CD4-positive, CD25-positive, alpha-beta regulatory T cell (primary cell): ENCODE data around the gene CAPZB. TPM values are rescaled to one million over a fixed set of nuclear protein-coding genes. Genes with fewer than 3 reads are reported as not detected.

Experiments
- ATAC-seq, 2 donors: fragments of 150-1000 bp; cut with Tn5 transposase; one replicate each; pipeline ENCODE4 v1.10.0; 2021; ENCODE audit warnings: low read depth in 2 of 2, moderate number of reproducible peaks in 2 of 2, moderate library complexity in 1 of 2
- DNase-seq, 3 donors: peaks; one replicate each; pipeline versions ENCODE4 v3.0.0 to v3.0.0-alpha.2; 2012 to 2022; ENCODE audit warnings: mixed read lengths in 1 of 3
- H3K27ac ChIP-seq: one replicate; pipeline ENCODE4 v1.7.0; 2013; ENCODE audit warnings: mild to moderate bottlenecking, low read length; ENCODE audit not compliant: insufficient read depth, poor library complexity, severe bottlenecking
- H3K27me3 ChIP-seq: one replicate; pipeline ENCODE4 v1.7.0; 2013; ENCODE audit warnings: low read length; ENCODE audit not compliant: control insufficient read depth, insufficient read depth
- H3K36me3 ChIP-seq: one replicate; pipeline ENCODE4 v1.7.0; 2013; ENCODE audit warnings: mild to moderate bottlenecking, low read length, moderate library complexity; ENCODE audit not compliant: control insufficient read depth, insufficient read depth
- H3K4me1 ChIP-seq: 2 replicates; pipeline ENCODE4 v1.7.0; 2013; ENCODE audit warnings: mild to moderate bottlenecking, low read length; ENCODE audit not compliant: insufficient read depth, control insufficient read depth, poor library complexity, severe bottlenecking
- H3K4me3 ChIP-seq: one replicate; pipeline ENCODE4 v1.7.0; 2013; ENCODE audit warnings: low read depth, mild to moderate bottlenecking, low read length, moderate library complexity
- H3K9me3 ChIP-seq, 2 experiments: 1 replicate in 1 of 2; 2 replicates in 1 of 2; pipeline ENCODE4 v1.7.0; 2013; ENCODE audit warnings: low read length in 2 of 2, mild to moderate bottlenecking in 1 of 2, moderate library complexity in 1 of 2; ENCODE audit not compliant: control insufficient read depth in 2 of 2
- H3K27ac Mint-ChIP-seq, 3 donors: one replicate each; pipeline ENCODE4 v1.8.0; 2020 to 2022; ENCODE audit warnings: mild to moderate bottlenecking in 3 of 3, mixed read lengths in 3 of 3, moderate library complexity in 2 of 3
- H3K27me3 Mint-ChIP-seq: one replicate; pipeline ENCODE4 v1.8.0; 2022; ENCODE audit warnings: mild to moderate bottlenecking, mixed read lengths
- H3K36me3 Mint-ChIP-seq: one replicate; pipeline ENCODE4 v1.8.0; 2020; ENCODE audit warnings: mixed read lengths
- H3K4me1 Mint-ChIP-seq, 4 donors: one replicate each; pipeline ENCODE4 v1.8.0; 2020 to 2022; ENCODE audit warnings: mixed read lengths in 4 of 4, mild to moderate bottlenecking in 1 of 4
- H3K4me3 Mint-ChIP-seq, 4 donors: one replicate each; pipeline ENCODE4 v1.8.0; 2020 to 2022; ENCODE audit warnings: mild to moderate bottlenecking in 4 of 4, mixed read lengths in 4 of 4, moderate library complexity in 3 of 4
- H3K9me3 Mint-ChIP-seq, 7 donors: one replicate each; pipeline ENCODE4 v1.8.0; 2020 to 2022; ENCODE audit warnings: mixed read lengths in 7 of 7, mild to moderate bottlenecking in 3 of 7, moderate library complexity in 2 of 7
- polyA plus RNA-seq, 4 donors: library from polyadenylated mRNA; unstranded; fragments of 300-500 nt; fragmentation: Illumina TruSeq; gene quantifications; one replicate each; pipeline ENCODE4 v1.2.3, GENCODE V29; 2021
- total RNA-seq: library from RNA; stranded (reverse); gene quantifications from one replicate; pipeline ENCODE4 v1.2.3, GENCODE V29; 2022

CAPZB gene
- total and polyA plus RNA-seq, 5 donors from 2014 or later: 372 to 588 (median 462) TPM

GRCh38 chr1:19467199-19468187, 17.8 kb downstream of the CAPZB start:
- no peak for DNase-seq
- no peaks in the 10 kb centered on the region for H3K27me3 Mint-ChIP-seq
- peak overlapping the region; percentile 78 to 87 (median 80) for H3K4me3 Mint-ChIP-seq
- H3K27me3 ChIP-seq: no peaks in the 10 kb centered on the region
- H3K4me3 ChIP-seq: peak overlapping the region; percentile 47
- peak overlapping the region; percentile 70 for H3K27ac ChIP-seq
- H3K36me3 Mint-ChIP-seq: peaks cover 29% of the 10 kb centered on the region
- no peaks in the 10 kb centered on the region for H3K9me3 Mint-ChIP-seq
- H3K36me3 ChIP-seq: peaks cover 26% of the 10 kb centered on the region
- H3K4me1 Mint-ChIP-seq: peaks cover 33 to 97% (median 78%) of the 10 kb centered on the region in 4 donors
- H3K27ac Mint-ChIP-seq: peak overlapping the region; percentile 87 to 97 (median 93)
- no peak for ATAC-seq
- no peaks in the 10 kb centered on the region for H3K9me3 ChIP-seq
- peaks cover 92% of the 10 kb centered on the region for H3K4me1 ChIP-seq

- peak overlapping the region; percentile 55 for H3K27ac ChIP-seq
- peak overlapping the region in 2 of 4 donors; percentile 33 to 75 for H3K4me3 Mint-ChIP-seq
- DNase-seq (no peak), ATAC-seq (no peak)
- H3K27ac Mint-ChIP-seq: peak overlapping the region; percentile 80 to 99 (median 87)
- H3K27me3 Mint-ChIP-seq: no peaks in the 10 kb centered on the region
- H3K4me1 ChIP-seq: peaks cover 97% of the 10 kb centered on the region
- H3K9me3 Mint-ChIP-seq: no peaks in the 10 kb centered on the region
- no peak overlapping the region for H3K4me3 ChIP-seq
- H3K9me3 ChIP-seq: no peaks in the 10 kb centered on the region
- H3K36me3 ChIP-seq: peaks cover 18% of the 10 kb centered on the region
- H3K27me3 ChIP-seq: no peaks in the 10 kb centered on the region
- H3K36me3 Mint-ChIP-seq: peaks cover 20% of the 10 kb centered on the region
- peaks cover 24 to 96% (median 69%) of the 10 kb centered on the region in 4 donors for H3K4me1 Mint-ChIP-seq
Measured at GRCh38 chr1:19466112-19466561, 19.2 kb downstream of the CAPZB start.

GRCh38 chr1:19465650-19466049, 19.7 kb downstream of the CAPZB start:
- Mint-ChIP-seq H3K4me1 (peaks cover 20 to 96% (median 67%) of the 10 kb centered on the region in 4 donors), H3K27ac (peak overlapping the region; percentile 80 to 99 (median 87)), H3K4me3 (no peak overlapping the region), H3K9me3 (no peaks in the 10 kb centered on the region), H3K36me3 (peaks cover 17% of the 10 kb centered on the region), H3K27me3 (no peaks in the 10 kb centered on the region)
- Histone ChIP-seq H3K27ac (peak overlapping the region; percentile 55), H3K27me3 (no peaks in the 10 kb centered on the region), H3K4me1 (peaks cover 98% of the 10 kb centered on the region), H3K4me3 (no peak overlapping the region), H3K9me3 (no peaks in the 10 kb centered on the region), H3K36me3 (peaks cover 16% of the 10 kb centered on the region)
- ATAC-seq: no peak
- no peak for DNase-seq

- Histone ChIP-seq H3K36me3 (peaks cover 11% of the 10 kb centered on the region), H3K4me3 (peak overlapping the region; percentile 31), H3K27me3 (no peaks in the 10 kb centered on the region), H3K9me3 (no peaks in the 10 kb centered on the region), H3K27ac (peak overlapping the region; percentile 55), H3K4me1 (peaks cover 98% of the 10 kb centered on the region)
- Mint-ChIP-seq H3K27me3 (no peaks in the 10 kb centered on the region), H3K9me3 (no peaks in the 10 kb centered on the region), H3K4me1 (peaks cover 20 to 96% (median 64%) of the 10 kb centered on the region in 4 donors), H3K4me3 (peak overlapping the region in 2 of 4 donors; percentile 59 to 67), H3K36me3 (peaks cover 17% of the 10 kb centered on the region), H3K27ac (peak overlapping the region; percentile 80 to 99 (median 87))
- DNase-seq (no peak), ATAC-seq (no peak)
Measured at GRCh38 chr1:19465123-19465522, 20.2 kb downstream of the CAPZB start.

- Mint-ChIP-seq H3K4me3 (peak overlapping the region in 3 of 4 donors; percentile 59 to 67 (median 67)), H3K36me3 (peaks cover 20% of the 10 kb centered on the region), H3K4me1 (peaks cover 23 to 96% (median 65%) of the 10 kb centered on the region in 4 donors), H3K9me3 (no peaks in the 10 kb centered on the region), H3K27ac (peak overlapping the region; percentile 80 to 99 (median 87)), H3K27me3 (no peaks in the 10 kb centered on the region)
- peak overlapping the region; percentile 55 for H3K27ac ChIP-seq
- H3K4me3 ChIP-seq: peak overlapping the region; percentile 31
- DNase-seq (no peak), ATAC-seq (no peak)
- H3K36me3 ChIP-seq: peaks cover 7% of the 10 kb centered on the region
- H3K4me1 ChIP-seq: peaks cover 98% of the 10 kb centered on the region
- H3K9me3 ChIP-seq: no peaks in the 10 kb centered on the region
- no peaks in the 10 kb centered on the region for H3K27me3 ChIP-seq
Measured at GRCh38 chr1:19464696-19465095, 20.6 kb downstream of the CAPZB start.

- Histone ChIP-seq H3K9me3 (no peaks in the 10 kb centered on the region), H3K4me3 (peak overlapping the region; percentile 72), H3K4me1 (peaks cover 98% of the 10 kb centered on the region), H3K27me3 (no peaks in the 10 kb centered on the region), H3K36me3 (peaks cover 7% of the 10 kb centered on the region), H3K27ac (peak overlapping the region; percentile 79)
- peaks cover 21 to 96% (median 63%) of the 10 kb centered on the region in 4 donors for H3K4me1 Mint-ChIP-seq
- DNase-seq (no peak), ATAC-seq (no peak)
- no peaks in the 10 kb centered on the region for H3K27me3 Mint-ChIP-seq
- no peaks in the 10 kb centered on the region for H3K9me3 Mint-ChIP-seq
- peaks cover 25% of the 10 kb centered on the region for H3K36me3 Mint-ChIP-seq
- peak overlapping the region; percentile 59 to 88 (median 87) for H3K4me3 Mint-ChIP-seq
- peak overlapping the region; percentile 88 to 98 (median 92) for H3K27ac Mint-ChIP-seq
Measured at GRCh38 chr1:19463504-19463803, 21.9 kb downstream of the CAPZB start.

GRCh38 chr1:19462781-19463503, 22.4 kb downstream of the CAPZB start:
- Histone ChIP-seq H3K9me3 (no peaks in the 10 kb centered on the region), H3K36me3 (peaks cover 7% of the 10 kb centered on the region), H3K4me1 (peaks cover 98% of the 10 kb centered on the region), H3K27me3 (no peaks in the 10 kb centered on the region), H3K27ac (peak overlapping the region; percentile 79), H3K4me3 (peak overlapping the region; percentile 72)
- DNase-seq (peak; percentile 36 to 94 (median 81)), ATAC-seq (peak; percentile 94)
- Mint-ChIP-seq H3K4me3 (peak overlapping the region; percentile 59 to 88 (median 87)), H3K36me3 (peaks cover 25% of the 10 kb centered on the region), H3K27ac (peak overlapping the region; percentile 88 to 98 (median 92)), H3K27me3 (no peaks in the 10 kb centered on the region), H3K4me1 (peaks cover 17 to 96% (median 58%) of the 10 kb centered on the region in 4 donors), H3K9me3 (no peaks in the 10 kb centered on the region)
